Endodermal cell (in vitro differentiated cells): ENCODE measurements around the gene RNASEH2A. TPM values are rescaled to one million over a fixed set of nuclear protein-coding genes. Genes with fewer than 3 reads are reported as not detected.

Experiments
- DNase-seq: peaks from one replicate; pipeline ENCODE4 v3.0.0-alpha.2; 2017
- H3K27ac ChIP-seq: 2 replicates; pipeline ENCODE4 v1.5.1; 2013; ENCODE audit warnings: mild to moderate bottlenecking, low read depth, low read length, moderate library complexity
- H3K27me3 ChIP-seq: 2 replicates; pipeline ENCODE4 v1.6.1; 2013; ENCODE audit warnings: mild to moderate bottlenecking, low read length, moderate library complexity; ENCODE audit not compliant: insufficient read depth, control insufficient read depth, poor library complexity, severe bottlenecking
- H3K36me3 ChIP-seq: 2 replicates; pipeline ENCODE4 v1.7.0; 2013; ENCODE audit warnings: mild to moderate bottlenecking, low read length, moderate library complexity; ENCODE audit not compliant: control insufficient read depth, insufficient read depth
- H3K4me1 ChIP-seq: one replicate; pipeline ENCODE4 v1.7.0; 2013; ENCODE audit warnings: low read length; ENCODE audit not compliant: control insufficient read depth, insufficient read depth
- H3K4me3 ChIP-seq: 2 replicates; pipeline ENCODE4 v1.5.1; 2013; ENCODE audit warnings: mild to moderate bottlenecking, low read length, moderate library complexity
- H3K9ac ChIP-seq: 2 replicates; pipeline ENCODE4 v1.6.1; 2013; ENCODE audit warnings: mild to moderate bottlenecking, low read length, moderate library complexity; ENCODE audit not compliant: poor library complexity, severe bottlenecking; ENCODE audit errors: extremely low read depth
- H3K9me3 ChIP-seq: 2 replicates; pipeline ENCODE4 v1.6.1; 2013; ENCODE audit warnings: mild to moderate bottlenecking, low read length, moderate library complexity; ENCODE audit not compliant: control insufficient read depth
- H3K27ac Mint-ChIP-seq: 2 replicates; pipeline ENCODE4 v1.8.0; 2020; ENCODE audit warnings: mixed read lengths
- H3K27me3 Mint-ChIP-seq: 2 replicates; pipeline ENCODE4 v1.8.0; 2021; ENCODE audit warnings: mild to moderate bottlenecking, mixed read lengths; ENCODE audit not compliant: insufficient read depth
- H3K36me3 Mint-ChIP-seq: 2 replicates; pipeline ENCODE4 v1.8.0; 2020; ENCODE audit warnings: low read depth, mixed read lengths
- H3K4me1 Mint-ChIP-seq: 2 replicates; pipeline ENCODE4 v1.8.0; 2020; ENCODE audit warnings: mixed read lengths
- H3K4me3 Mint-ChIP-seq: 2 replicates; pipeline ENCODE4 v1.8.0; 2020; ENCODE audit warnings: mild to moderate bottlenecking, moderate library complexity, mixed read lengths
- H3K9me3 Mint-ChIP-seq: 2 replicates; pipeline ENCODE4 v1.8.0; 2020; ENCODE audit warnings: mild to moderate bottlenecking, mixed read lengths
- CTCF ChIP-seq: fragments of 200-600 bp; sonication (generic); conservative IDR thresholded peaks from 2 replicates; pipeline ENCODE4 v1.5.0; 2021; ENCODE audit warnings: antibody characterized with exemption, mild to moderate bottlenecking
- WGBS, 2 experiments: methylation state at CpG; one replicate each; pipeline versions ENCODE4 v1.1.5 to v1.1.7; 2013; ENCODE audit warnings: missing lambda C conversion rate in 2 of 2, mixed read lengths in 1 of 2; ENCODE audit not compliant: insufficient coverage in 1 of 2, insufficient read length in 1 of 2; 5-methylcytosine and 5-hydroxymethylcytosine counted together
- total RNA-seq, 2 donors: library from RNA; stranded (reverse); fragmentation: NEBNext Ultra II Directional in 1 of 2; extraction: Animal tissue kit (Norgen Biotek cat#: 25700) in 1 of 2; gene quantifications; 2 replicates in 1 of 2; 3 replicates in 1 of 2; pipeline ENCODE4 v1.2.1, GENCODE V29; 2021

RNASEH2A gene
- total RNA-seq, 2 donors from 2014 or later = 51.0 to 97.1 TPM

- Histone ChIP-seq H3K9ac (peak overlapping the region; percentile 34), H3K27me3 (peaks cover 36% of the 10 kb centered on the region), H3K9me3 (no peaks in the 10 kb centered on the region), H3K36me3 (no peaks in the 10 kb centered on the region), H3K4me3 (peak overlapping the region; percentile 78), H3K27ac (peak overlapping the region; percentile 73), H3K4me1 (no peaks in the 10 kb centered on the region)
- peak; percentile 100 for DNase-seq
- Mint-ChIP-seq H3K27ac (peak overlapping the region; percentile 94), H3K9me3 (no peaks in the 10 kb centered on the region), H3K4me1 (no peaks in the 10 kb centered on the region), H3K36me3 (no peaks in the 10 kb centered on the region), H3K27me3 (peaks cover 60% of the 10 kb centered on the region), H3K4me3 (peak overlapping the region; percentile 55)
- no peak for TF ChIP-seq CTCF
- WGBS, 2 experiments = 19 to 32% methylated on average over 16 to 43 of the region's 43 CpGs
Observed at GRCh38 chr19:12840091-12841079, 34.0 kb downstream of the RNASEH2A start.

GRCh38 chr19:12841094-12841493, 34.7 kb downstream of the RNASEH2A start:
- Histone ChIP-seq H3K4me3 (peak overlapping the region; percentile 78), H3K9ac (peak overlapping the region; percentile 34), H3K36me3 (no peaks in the 10 kb centered on the region), H3K4me1 (no peaks in the 10 kb centered on the region), H3K27me3 (peaks cover 29% of the 10 kb centered on the region), H3K27ac (peak overlapping the region; percentile 73), H3K9me3 (no peaks in the 10 kb centered on the region)
- H3K36me3 Mint-ChIP-seq = no peaks in the 10 kb centered on the region
- H3K4me1 Mint-ChIP-seq = no peaks in the 10 kb centered on the region
- TF ChIP-seq CTCF = no peak
- peak; percentile 98 for DNase-seq
- peaks cover 53% of the 10 kb centered on the region for H3K27me3 Mint-ChIP-seq
- 4 to 7% methylated on average over 3 to 29 of the region's 29 CpGs for WGBS, 2 experiments
- H3K9me3 Mint-ChIP-seq = no peaks in the 10 kb centered on the region
- peak overlapping the region; percentile 55 for H3K4me3 Mint-ChIP-seq
- peak overlapping the region; percentile 94 for H3K27ac Mint-ChIP-seq

- H3K27me3 Mint-ChIP-seq = peaks cover 55% of the 10 kb centered on the region
- H3K36me3 Mint-ChIP-seq = no peaks in the 10 kb centered on the region
Observed at GRCh38 chr19:12842511-12842910, 36.1 kb downstream of the RNASEH2A start.

More at GRCh38 chr19:12842511-12842910, 36.1 kb downstream of the RNASEH2A start:
- Histone ChIP-seq H3K36me3 (no peaks in the 10 kb centered on the region), H3K4me1 (no peaks in the 10 kb centered on the region), H3K27ac (no peak overlapping the region), H3K4me3 (no peak overlapping the region), H3K9me3 (no peaks in the 10 kb centered on the region), H3K9ac (no peak overlapping the region), H3K27me3 (peaks cover 19% of the 10 kb centered on the region)
- H3K27ac Mint-ChIP-seq = no peak overlapping the region
- DNase-seq = no peak
- no peaks in the 10 kb centered on the region for H3K9me3 Mint-ChIP-seq
- no peak for TF ChIP-seq CTCF
- H3K4me3 Mint-ChIP-seq = no peak overlapping the region
- whole genome bisulfite sequencing, 2 experiments = 93 to 99% methylated on average over 13 to 18 of the region's 18 CpGs
- no peaks in the 10 kb centered on the region for H3K4me1 Mint-ChIP-seq
